CD1c-positive myeloid dendritic cell (primary cell): Measurements from ENCODE around the gene JDP2.

Experiments used
- DNase-seq: peaks from one replicate; pipeline ENCODE4 v3.0.0-alpha.2; 2016; ENCODE audit errors: extremely low spot score

Gene JDP2

GRCh38 chr14:75514673-75515628 lies 87.1 kb downstream of the JDP2 start:
- DNase-seq, result peak; percentile 53

- peak; percentile 72 for DNase-seq
Measured at GRCh38 chr14:75515629-75515996, 87.8 kb downstream of the JDP2 start.

- peak; percentile 53 for DNase-seq
Measured at GRCh38 chr14:75518625-75519024, 90.8 kb downstream of the JDP2 start.

GRCh38 chr14:75519394-75519793 lies 91.6 kb downstream of the JDP2 start:
- no peak for DNase-seq

GRCh38 chr14:75519826-75520728 lies 92.3 kb downstream of the JDP2 start:
- no peak for DNase-seq

- DNase-seq, result no peak
Measured at GRCh38 chr14:75520852-75521251, 93.0 kb downstream of the JDP2 start.

- no peak for DNase-seq
Measured at GRCh38 chr14:75521415-75522199, 93.8 kb downstream of the JDP2 start.

- peak; percentile 65 for DNase-seq
Measured at GRCh38 chr14:75522224-75522982, 94.6 kb downstream of the JDP2 start, which contains the start of gene BATF. TSS of gene BATF (plus strand) at chr14:75522469. CDS start at chr14:75522683, 214 bp downstream.

- no peak for DNase-seq
Measured at GRCh38 chr14:75522983-75523318, 95.1 kb downstream of the JDP2 start.
